Measurements from ENCODE around the gene IFTAP.
A peak's percentile ranks its signal among the peaks of the same experiment; 100 is the strongest.
"Not testable (repeated sequence)": the region's sequence is repeated elsewhere in the genome, so short reads cannot be mapped to it uniquely, and the experiment has no call there.

The IFTAP gene

DNA sequence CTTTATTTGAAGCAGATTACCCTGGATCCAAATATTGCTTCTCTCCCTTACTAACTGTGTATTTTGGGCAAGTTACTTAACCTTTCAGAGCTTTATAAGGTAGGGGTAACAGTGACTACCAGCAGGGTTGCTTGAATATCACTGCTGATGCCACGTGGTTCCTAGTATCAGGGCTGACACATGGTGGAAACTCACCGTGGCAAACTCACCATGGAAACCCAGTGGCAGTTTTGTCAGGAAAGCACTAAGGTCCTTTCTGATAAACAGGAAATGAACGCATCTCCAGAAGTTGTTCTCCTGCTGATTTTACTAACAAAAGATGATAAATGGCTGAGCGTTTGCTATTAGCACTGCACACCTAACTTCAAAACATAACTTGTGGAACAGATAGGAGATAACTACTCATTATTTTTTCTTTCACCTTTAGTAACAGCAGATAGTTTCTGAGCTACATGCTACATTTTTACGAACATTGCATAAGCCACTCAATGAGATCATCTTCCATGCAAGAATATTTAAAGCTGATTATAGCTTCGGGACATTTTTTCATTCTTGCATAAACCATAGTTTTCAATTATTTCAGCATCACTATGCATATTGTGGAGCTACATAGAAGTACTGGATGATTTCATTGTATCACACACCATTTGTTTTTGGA lies 63.4 kb downstream of the IFTAP start:
- DNase-seq: no peak

DNA sequence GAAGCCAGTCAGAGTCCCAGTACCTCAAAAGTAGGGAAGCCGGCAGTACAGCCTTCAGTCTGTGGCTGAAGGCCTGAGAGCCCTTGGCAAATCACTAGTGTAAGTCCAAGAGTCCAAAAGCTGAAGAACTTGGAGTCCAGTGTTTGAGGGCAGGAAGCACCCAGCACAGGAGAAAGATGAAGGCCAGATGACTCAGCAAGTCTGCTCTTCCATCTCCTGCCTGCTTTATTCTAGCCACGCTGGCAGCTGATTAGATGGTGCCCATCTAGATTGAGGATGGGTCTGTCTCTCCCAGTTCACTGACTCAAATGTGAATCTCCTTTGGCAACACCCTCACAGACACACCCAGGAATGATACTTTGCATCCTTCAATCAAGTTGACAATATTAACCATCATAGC lies 67.1 kb downstream of the IFTAP start:
- not testable (repeated sequence) for DNase-seq

DNA sequence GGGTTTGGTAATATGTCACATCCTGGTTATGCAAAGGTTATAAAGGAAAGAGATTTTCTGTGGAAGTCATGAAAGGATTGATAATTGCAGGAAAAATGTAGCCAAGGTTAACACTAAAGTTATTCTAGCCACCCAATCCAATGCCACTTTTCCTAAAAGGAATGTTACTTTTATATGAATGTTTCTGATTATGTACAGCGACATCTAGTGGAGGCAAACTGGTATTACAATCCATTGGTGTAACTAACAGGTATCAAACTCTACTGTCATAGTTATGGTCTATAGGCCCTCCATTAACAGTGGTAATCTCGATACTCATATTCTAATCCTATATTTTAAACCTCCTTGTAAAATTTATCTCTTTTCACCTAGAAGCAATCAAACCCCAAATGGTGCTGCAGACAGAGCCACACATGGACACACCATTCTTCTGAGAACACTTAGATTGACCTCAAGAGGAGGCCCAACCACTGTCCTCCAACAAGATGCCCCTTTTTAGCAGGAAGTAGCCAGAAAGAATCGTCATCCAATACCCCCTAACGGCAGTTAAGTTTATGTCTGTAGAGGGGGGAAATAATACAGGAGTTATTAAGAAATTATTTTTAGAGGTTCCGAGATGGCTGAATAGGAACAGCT lies 78.6 kb downstream of the IFTAP start:
- peak; percentile 3 to 9 for DNase-seq

DNA sequence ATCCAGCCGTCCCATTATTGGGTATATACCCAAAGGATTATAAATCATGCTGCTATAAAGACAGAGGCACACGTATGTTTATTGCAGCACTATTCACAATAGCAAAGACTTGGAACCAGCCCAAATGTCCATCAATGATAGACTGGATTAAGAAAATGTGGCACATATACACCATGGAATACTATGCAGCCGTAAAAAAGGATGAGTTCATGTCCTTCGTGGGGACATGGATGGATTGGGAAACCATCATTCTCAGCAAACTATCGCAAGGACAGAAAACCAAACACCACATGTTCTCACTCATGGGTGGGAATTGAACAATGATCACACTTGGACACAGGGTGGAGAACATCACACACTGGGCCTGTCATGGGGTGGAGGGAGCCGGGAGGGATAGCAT lies 85.2 kb downstream of the IFTAP start:
- not testable (repeated sequence) for DNase-seq

DNA sequence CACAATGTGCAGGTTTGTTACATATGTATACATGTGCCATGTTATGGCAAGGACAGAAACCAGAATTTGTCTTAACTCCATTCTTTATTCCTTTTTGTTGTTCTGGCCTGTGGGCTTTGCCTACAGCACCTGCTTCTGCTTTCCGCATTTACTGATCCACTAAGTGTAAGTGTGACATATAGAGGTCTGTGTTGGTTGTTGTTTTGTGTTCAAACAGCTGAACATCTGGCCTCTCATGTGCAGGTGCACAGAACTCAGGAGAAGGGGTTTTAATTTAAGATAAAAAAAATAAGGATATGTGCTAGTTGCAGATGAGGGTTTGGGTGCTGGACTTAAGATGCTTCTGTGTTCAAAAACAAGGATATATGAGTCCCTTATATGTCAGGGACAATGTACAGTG lies 89.5 kb downstream of the IFTAP start:
- DNase-seq: no peak

DNA sequence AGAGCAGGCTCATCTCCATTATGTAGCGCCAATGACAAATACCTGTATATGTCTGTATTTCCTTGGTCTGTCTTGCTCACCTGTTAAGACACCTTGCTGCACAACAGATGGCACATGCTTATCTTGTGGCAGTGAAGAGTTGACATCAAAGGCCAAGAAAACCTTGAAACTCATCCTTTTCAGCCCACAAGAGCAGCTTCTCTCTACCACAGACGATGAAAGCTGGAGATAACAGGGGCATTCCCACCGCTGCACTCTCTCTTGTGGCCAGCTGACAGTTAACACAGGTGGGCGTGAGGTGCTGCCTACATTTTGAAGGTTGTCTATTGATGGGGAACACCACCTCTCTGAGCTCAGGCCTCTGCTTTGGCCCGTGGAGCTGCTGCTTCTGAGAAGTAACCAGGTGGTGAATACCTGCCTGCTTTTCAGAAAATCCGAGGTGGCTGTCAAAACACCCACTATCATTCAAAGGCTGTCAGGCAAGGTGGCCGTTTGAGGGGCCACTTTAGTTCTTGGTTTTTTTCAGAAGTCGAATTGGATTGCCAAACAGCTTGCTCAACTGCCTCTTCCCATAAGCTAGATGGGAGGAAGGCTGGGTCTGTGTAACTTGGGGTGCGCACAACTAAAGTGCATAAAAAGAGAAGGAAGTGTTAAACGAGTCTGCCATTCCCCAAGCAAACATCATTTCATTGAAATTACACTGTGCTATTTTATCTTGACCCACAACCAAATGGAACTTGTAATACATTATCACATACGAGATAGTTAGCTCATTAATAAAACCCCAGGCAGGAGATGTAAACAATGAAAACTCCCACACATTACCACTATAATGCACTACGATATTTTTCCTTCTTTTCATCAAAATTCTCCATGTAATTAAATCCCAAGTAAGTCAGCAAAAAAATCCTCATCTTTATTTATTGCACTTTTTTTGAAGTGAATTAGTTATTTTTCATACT lies 90.8 kb downstream of the IFTAP start:
- DNase-seq: peak; percentile 9 to 12

DNA sequence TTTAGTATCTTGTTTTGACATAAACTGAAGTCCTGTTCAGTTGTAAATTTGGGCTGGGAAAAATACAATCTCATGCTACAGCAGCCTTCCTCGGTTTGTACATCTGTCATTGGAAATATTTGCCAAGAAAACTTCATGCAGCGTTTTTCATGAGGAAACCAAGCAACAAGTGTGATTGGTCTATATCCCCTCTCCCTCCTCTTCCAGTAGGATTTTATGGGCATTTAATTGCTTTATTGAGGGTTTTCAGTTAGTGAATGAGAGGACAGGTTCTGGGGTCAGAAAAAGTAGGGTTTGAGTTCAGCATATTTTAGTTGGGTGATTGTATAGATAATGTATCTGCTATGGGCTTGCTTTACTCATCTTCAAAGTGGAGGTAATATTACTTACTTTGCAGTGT lies 93.8 kb downstream of the IFTAP start:
- DNase-seq: no peak

DNA sequence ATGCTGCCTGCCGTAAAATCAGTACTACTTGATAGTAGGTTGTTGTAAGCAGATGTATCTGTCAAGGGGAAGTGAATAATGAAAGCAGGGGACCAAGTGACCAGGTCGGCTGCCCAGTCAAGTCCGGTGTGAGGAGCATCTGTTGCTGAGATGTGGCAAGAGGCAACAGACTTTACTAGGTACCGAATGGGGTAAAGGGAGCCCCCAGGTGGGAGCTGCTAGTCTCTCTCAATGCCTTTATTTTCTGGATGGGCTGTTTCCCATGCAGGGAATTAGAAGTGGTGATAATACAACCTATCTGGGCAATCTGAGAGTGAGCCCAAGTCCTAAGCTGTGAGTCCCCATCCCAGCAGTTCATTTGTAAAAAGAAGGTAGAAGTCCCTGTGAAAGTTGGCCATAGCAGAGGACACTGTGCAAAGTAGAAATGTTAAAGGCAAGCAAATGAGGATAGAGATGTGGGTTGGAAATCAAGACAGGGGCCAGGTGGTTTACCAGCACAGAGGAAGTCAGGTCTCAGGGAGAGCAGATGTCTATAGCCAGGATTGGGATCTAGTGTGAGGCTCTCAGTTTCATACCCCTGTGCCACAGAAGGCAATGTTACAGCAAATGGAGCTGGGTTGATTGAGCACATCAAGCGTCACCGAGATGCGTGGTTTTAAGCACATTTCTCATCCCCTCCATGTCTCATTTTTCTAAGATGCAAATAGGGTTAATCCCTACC lies 94.4 kb downstream of the IFTAP start:
- DNase-seq: no peak

DNA sequence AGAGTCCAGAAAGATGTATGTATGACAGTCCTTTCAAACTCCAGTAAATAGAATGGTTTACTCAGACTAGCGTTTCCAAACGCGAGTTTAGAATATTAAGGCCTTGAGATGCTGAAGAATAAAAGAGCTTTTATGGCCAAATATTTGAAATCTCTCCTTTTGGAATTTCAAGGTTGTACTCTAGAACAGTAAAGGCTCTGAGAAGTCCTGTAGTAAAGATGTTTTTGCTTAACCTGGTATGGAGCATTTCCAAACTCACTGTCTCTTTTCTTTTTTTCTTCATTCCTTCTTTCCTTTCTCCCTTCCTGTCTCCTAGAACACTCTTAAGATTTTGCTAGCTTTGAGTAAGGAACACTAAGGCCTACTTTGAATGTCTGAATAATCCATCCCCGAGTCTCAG lies 95.1 kb downstream of the IFTAP start:
- DNase-seq: no peak

DNA sequence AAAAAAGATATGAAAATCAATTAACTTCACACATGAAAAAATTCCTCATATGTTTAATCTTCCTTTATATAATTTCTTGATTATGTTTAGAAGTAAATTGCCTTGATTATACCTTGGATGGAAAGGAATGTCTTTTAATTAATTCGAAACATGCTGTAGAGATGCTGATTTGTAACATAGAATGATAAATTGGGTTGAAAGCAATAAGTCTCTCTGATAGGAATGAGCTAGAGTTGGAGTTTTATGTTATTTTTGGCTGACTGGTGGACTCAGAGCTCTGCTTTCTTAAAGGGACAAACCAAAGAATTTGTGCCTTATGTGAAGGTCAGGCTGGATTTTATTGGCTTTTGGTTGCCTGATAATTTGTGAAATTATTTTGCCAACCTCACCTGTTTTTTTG lies 98.4 kb downstream of the IFTAP start:
- no peak for DNase-seq

DNA sequence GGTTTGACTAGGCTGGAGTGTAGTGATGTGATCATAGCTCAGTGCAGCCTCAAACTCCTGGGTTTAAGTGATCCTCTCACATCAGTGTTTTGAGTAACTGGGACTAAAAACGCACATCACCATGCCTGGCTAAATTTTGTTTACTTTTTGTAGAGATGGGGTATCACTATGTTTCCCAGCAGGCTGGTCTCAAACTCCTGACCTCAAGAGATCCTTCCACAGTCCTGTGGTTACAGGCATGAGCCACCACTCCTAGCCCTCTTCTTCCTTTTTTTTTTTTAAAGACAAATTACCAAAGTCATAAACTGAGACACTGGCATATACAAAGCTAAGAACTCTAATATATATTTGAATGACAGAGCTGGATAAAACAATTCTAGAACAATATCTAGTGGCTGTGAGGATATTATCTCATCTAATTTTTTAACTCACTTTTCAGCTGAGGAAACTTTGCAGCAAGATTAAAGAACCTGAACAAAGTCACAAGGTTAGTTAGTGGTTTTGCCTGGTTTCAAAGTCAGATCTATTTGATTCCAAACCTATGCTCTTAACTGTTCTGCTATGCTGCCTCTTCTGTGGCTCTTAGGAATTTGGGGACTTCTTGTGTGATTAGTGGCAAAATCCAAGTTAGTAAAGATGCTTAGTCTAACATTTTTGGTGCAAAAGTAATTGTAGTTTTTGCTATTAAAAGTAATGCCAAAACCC lies 99.0 kb downstream of the IFTAP start:
- DNase-seq: no peak

DNA sequence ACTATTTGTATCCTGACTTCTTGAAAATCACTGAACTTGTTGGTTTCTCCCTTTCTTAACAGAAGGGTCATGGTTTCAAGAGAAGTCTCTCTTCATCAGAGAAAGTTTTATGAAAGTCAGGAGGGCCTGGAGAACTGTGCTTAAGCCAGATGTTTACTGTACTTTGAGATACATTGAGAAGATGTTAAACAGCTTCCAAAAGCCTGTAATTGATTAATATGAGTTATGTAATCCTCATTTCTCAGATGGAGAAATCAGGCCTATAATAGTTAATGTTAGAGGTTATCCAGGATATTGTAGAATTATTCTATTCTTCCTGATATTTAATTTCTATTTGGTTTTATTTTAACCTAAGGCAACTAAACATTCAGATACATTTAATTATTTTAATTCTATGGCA lies 100.8 kb downstream of the IFTAP start:
- DNase-seq: no peak

DNA sequence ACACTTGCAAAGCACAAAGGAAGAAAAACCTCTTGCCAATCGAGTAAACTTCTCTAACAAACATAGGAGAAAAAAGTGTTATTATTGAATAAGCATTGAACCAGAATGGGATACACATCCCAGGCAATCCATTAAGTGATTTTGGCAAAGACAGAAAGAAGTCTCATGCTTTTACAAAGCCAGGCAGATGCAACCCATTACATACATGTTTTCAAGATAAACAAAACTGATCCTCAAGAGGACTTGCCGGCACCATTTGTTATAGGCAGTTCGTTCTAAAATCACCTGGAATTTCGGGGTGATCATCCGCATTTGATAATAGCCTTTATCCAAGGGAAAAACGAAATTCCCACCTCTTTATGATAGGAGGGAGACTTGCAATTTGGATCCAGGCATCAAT lies 101.3 kb downstream of the IFTAP start:
- no peak for DNase-seq

DNA sequence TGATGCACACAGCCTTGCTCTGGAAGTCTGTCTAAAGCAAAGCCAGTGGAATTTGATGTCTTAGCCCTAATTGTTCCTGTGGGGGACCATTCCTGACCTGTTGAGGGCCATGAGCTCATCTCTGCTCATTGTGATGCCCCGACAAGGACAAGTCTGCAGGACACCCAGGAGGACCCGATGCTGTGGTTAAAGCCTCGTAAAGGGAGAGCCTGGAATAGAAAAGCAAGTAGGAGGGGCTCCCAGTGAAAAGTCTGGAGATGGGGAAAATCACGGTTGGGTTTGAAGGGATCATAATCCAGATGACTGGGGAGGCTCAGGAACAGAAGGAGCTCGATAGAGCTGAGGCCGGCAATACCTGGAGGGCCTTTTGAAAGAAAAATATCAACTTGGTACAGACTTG lies 102.2 kb downstream of the IFTAP start:
- DNase-seq: no peak

DNA sequence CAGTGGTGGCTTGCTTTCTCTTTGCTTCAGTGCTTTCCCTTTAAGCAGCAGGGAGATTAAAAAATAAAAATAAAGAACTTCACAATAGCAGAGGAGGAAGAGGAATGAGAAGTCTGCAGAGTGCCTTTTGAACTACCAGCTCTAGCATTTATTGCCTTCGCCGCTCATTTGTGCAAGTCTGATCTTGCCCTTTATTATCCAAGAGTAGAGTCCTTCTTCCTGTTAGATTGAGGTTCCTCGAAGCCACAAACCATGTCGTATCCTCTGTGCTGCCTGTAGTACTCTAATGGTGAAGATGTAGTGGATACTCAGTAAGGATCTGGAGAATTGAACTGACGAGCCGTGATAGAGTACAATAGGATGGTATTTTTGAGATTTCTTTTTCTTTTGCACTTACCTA lies 105.0 kb downstream of the IFTAP start:
- no peak for DNase-seq

DNA sequence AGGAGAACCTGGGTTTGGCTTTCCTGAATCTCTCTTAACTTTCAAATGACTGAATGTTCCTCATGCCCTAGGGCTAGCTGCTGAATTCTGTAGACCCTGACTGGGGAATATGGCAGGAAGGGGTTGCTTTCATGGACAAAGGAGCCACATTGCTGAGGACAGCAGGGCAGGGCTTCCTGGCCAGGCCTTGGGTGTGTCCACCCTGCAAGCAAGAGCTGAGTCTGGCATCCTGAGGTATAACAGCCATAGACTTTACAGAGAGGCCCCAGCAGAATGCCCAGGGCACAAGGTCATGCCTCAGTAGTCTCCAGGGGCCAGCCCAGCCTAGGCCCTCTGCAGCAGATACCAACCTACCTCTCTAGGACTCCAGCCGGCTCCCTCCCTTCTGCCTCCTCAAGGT lies 105.9 kb downstream of the IFTAP start:
- DNase-seq: no peak

DNA sequence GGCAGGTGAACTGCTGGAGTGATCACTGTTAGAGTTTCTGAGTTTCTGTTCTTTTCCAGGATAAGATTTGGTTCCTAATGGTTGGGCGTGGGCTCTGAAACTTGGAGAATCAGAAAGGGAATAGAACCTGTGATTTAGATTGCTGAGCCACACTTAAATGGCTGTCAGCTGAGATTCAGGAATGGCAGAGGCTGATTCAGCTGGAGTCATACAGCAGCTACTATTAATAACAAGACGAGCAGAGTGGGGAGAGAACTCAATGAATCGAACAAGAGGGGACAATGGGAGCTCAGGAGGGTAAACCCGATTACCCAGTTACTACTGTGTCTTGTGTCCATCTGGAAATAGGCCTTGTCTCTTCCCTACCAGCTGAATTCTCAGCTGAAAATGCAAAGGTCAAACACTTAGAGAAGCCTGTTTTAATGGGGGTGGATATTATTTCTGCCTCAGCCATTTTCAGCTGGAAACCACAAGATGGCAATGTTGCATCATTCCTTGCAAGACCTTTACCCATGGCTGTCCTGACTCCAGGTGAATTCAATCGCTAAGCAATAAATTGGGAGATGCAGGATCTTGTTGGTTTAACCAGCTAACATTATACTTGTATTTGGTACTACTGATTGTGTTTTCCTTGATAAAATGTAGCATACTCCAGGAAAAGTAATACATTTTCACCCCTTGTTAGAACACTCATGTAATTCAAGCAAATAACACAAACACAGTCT lies 108.2 kb downstream of the IFTAP start:
- no peak for DNase-seq

DNA sequence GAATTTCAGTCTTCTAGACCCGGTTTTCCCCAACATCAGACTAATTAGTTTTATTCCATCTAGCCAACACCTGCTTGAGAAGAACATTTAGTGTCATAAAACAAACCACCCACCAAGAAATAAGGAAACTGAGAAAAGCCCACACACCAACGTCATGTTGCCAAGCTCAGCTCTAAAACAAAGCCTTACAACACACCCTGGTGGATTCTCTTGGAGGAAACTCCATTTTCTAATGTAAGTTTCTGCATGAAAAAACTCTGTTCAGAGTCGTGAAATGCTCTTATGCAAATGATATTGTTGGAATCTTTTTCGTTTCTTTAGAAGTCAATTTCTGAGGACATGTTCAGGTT lies 108.7 kb downstream of the IFTAP start:
- no peak for DNase-seq

Measured in activated CD4-positive, alpha-beta T cell treated with anti-CD3 and anti-CD28 coated beads for 4 hours (primary cell).